LNCAP (cell line): ENCODE results near the gene ALDH3A1.

Source experiments
- CTCF ChIP-seq: fragments of 450-650 bp; IDR thresholded peaks from 2 replicates; pipeline ENCODE4 v1.5.1; 2017; ENCODE audit warnings: mild to moderate bottlenecking

The ALDH3A1 gene

GRCh38 chr17:19742495-19742894 lies 5.6 kb downstream of the ALDH3A1 start:
- TF ChIP-seq CTCF, result no peak

GRCh38 chr17:19741832-19742457 lies 6.2 kb downstream of the ALDH3A1 start:
- no peak for TF ChIP-seq CTCF

- no peak for TF ChIP-seq CTCF
Observed at GRCh38 chr17:19740933-19741332, 7.2 kb downstream of the ALDH3A1 start.

- TF ChIP-seq CTCF, result no peak
Observed at GRCh38 chr17:19739241-19740201, 8.6 kb downstream of the ALDH3A1 start.

- no peak for TF ChIP-seq CTCF
Observed at GRCh38 chr17:19738757-19739156, 9.3 kb downstream of the ALDH3A1 start.

- no peak for TF ChIP-seq CTCF
Observed at GRCh38 chr17:19738073-19738449, 10.0 kb downstream of the ALDH3A1 start.

- TF ChIP-seq CTCF, result no peak
Observed at GRCh38 chr17:19737305-19738072, 10.6 kb downstream of the ALDH3A1 start.
